Measurements from ENCODE around the gene LLGL2. TPM values are rescaled to one million over a fixed set of nuclear protein-coding genes. Genes with fewer than 3 reads are reported as not detected.

Gene LLGL2
- total and polyA plus RNA-seq, 10 of the 15 experiments (the other 5 are each of a cell fraction or from before 2014, with no cell fraction given), result 0.21 to 9.9 (median 4.5) TPM

DNA sequence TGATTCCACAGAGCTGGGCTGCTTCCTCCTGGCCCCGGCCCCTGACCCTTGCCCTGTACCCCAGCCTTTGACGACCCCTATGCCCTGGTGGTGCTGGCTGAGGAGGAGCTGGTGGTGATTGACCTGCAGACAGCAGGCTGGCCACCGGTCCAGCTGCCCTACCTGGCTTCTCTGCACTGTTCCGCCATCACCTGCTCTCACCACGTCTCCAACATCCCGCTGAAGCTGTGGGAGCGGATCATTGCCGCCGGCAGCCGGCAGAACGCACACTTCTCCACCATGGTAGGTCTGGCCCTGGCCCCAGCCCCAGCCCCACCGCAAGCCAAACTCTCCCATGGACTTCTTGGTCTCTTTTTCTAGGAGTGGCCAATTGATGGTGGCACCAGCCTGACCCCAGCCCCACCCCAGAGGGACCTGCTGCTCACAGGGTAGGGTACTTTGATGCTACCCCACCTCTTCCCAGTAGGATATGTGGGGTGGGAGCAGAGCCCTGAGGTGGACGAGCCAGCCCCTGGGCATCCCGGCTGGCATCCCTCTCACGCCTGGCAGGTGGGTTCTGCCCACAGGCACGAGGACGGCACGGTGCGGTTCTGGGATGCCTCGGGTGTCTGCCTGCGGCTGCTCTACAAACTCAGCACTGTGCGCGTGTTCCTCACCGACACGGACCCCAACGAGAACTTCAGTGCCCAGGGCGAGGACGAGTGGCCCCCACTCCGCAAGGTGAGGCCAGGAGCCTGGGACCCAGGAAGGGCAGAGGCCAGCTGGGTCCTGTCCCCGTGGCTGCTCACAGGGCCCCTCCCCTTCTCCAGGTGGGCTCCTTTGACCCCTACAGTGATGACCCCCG is 43.1 kb downstream of the LLGL2 start (continued):
- TF ChIP-seq, protein P1, sequence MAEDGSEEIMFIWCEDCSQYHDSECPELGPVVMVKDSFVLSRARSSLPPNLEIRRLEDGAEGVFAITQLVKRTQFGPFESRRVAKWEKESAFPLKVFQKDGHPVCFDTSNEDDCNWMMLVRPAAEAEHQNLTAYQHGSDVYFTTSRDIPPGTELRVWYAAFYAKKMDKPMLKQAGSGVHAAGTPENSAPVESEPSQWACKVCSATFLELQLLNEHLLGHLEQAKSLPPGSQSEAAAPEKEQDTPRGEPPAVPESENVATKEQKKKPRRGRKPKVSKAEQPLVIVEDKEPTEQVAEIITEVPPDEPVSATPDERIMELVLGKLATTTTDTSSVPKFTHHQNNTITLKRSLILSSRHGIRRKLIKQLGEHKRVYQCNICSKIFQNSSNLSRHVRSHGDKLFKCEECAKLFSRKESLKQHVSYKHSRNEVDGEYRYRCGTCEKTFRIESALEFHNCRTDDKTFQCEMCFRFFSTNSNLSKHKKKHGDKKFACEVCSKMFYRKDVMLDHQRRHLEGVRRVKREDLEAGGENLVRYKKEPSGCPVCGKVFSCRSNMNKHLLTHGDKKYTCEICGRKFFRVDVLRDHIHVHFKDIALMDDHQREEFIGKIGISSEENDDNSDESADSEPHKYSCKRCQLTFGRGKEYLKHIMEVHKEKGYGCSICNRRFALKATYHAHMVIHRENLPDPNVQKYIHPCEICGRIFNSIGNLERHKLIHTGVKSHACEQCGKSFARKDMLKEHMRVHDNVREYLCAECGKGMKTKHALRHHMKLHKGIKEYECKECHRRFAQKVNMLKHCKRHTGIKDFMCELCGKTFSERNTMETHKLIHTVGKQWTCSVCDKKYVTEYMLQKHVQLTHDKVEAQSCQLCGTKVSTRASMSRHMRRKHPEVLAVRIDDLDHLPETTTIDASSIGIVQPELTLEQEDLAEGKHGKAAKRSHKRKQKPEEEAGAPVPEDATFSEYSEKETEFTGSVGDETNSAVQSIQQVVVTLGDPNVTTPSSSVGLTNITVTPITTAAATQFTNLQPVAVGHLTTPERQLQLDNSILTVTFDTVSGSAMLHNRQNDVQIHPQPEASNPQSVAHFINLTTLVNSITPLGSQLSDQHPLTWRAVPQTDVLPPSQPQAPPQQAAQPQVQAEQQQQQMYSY (CRISPR knock-in tag; IDR thresholded peaks at IDR 0.05), result no peak
- TF ChIP-seq GABPA (IDR thresholded peaks at IDR 0.05; ENCODE audit: low read depth), result no peak
- no peak for TF ChIP-seq SMARCA5 (IDR thresholded peaks at IDR 0.05)

DNA sequence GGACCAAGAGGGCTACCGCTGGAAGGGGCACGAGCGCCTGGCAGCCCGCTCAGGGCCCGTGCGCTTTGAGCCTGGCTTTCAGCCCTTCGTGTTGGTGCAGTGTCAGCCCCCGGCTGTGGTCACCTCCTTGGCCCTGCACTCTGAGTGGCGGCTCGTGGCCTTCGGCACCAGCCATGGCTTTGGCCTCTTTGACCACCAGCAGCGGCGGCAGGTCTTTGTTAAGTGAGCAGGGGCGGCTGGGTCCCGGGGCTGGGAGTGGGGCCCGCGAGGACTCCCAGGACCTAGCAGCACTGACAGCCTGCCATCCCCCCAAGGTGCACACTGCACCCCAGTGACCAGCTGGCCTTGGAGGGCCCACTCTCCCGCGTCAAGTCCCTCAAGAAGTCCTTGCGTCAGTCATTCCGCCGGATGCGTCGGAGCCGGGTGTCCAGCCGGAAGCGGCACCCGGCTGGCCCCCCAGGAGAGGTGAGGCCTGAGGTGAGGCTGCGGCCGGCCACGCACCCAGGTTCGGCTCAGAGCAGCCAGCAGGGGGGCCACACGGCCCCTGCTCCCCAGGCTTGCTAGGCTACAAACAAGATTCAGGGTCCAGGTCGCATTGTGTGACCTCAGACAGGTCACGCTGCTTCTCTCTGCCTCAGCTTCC is 44.7 kb downstream of the LLGL2 start:
- H3K79me2 ChIP-seq (ENCODE audit: control insufficient read depth, insufficient read depth, low read length), result no peaks in the 10 kb centered on the region
- BruUV-seq (replicated peaks), result no TSS peak
- no peaks in the 10 kb centered on the region for H3K27me3 ChIP-seq (replicated peaks in 1 of 2; ENCODE audit: control insufficient read depth in 2 of 2, insufficient read depth in 2 of 2, low read length in 1 of 2)
- POLR2A ChIA-PET, result no interaction called here
- H3K9ac ChIP-seq (ENCODE audit: control insufficient read depth, insufficient read depth, low read length), result no peak overlapping the region
- H2AFZ ChIP-seq (ENCODE audit: control insufficient read depth, low read depth, low read length), result no peak overlapping the region
- FAIRE-seq (no peak), ATAC-seq (no peak), DNase-seq (ENCODE audit: low read depth, low spot score) (no peak)
- H3K4me2 ChIP-seq (ENCODE audit: control insufficient read depth, insufficient read depth), result no peak overlapping the region
- H3K4me3 ChIP-seq, result no peak overlapping the region
- no peaks in the 10 kb centered on the region for H4K20me1 ChIP-seq (ENCODE audit: control insufficient read depth, insufficient read depth)
- H3K4me1 ChIP-seq (ENCODE audit: control insufficient read depth, insufficient read depth, low read length), result peaks cover 21% of the 10 kb centered on the region
- H3K27ac ChIP-seq (ENCODE audit: control insufficient read depth, insufficient read depth), result no peak overlapping the region
- no peaks in the 10 kb centered on the region for H3K36me3 ChIP-seq (ENCODE audit: control insufficient read depth in 2 of 2, insufficient read depth in 2 of 2, low read length in 1 of 2)
- SMC1A ChIA-PET (ENCODE audit: uncharacterized antibody, unreplicated experiment), result no interaction called here
- WGBS (ENCODE audit: insufficient coverage, insufficient replicate concordance, low lambda C conversion rate, missing lambda C conversion rate), result 92% methylated on average over 32 of the region's 35 CpGs
- RAD21 ChIA-PET (ENCODE audit: unreplicated experiment), result no interaction called here
- in situ Hi-C loops (cut with MboI), result no loop called here
- CTCF ChIA-PET, result interaction anchor here (1.5 kb wide), 1 partner anchor 64 kb away, joined by 5 read pairs; the partner anchor contains the start of gene SMIM5
- intact Hi-C loops (cut with micrococcal nuclease; ENCODE audit: unreplicated experiment), result no loop called here
- H3K9me3 ChIP-seq (replicated peaks; ENCODE audit: control insufficient read depth, insufficient read depth, low read length), result no peaks in the 10 kb centered on the region
- no peak for TF ChIP-seq STAT3 (IDR thresholded peaks at IDR 0.05; ENCODE audit: low read depth, low read length)
- no peak for TF ChIP-seq ATF7 (IDR thresholded peaks at IDR 0.05; ENCODE audit: low read depth)
- TF ChIP-seq POLR2AphosphoS2 (IDR thresholded peaks at IDR 0.05; ENCODE audit: low read depth, low read length), result no peak
- TF ChIP-seq JUND (IDR thresholded peaks at IDR 0.05; ENCODE audit: low read depth, low read length), result no peak
- TF ChIP-seq EP300 (IDR thresholded peaks at IDR 0.05; ENCODE audit: borderline replicate concordance in 1 of 2, control insufficient read depth in 1 of 2, low read depth in 2 of 2, low read length in 2 of 2), result no peak
- TF ChIP-seq ZNF207 (IDR thresholded peaks at IDR 0.05; ENCODE audit: borderline replicate concordance), result no peak
- TF ChIP-seq, protein P2, sequence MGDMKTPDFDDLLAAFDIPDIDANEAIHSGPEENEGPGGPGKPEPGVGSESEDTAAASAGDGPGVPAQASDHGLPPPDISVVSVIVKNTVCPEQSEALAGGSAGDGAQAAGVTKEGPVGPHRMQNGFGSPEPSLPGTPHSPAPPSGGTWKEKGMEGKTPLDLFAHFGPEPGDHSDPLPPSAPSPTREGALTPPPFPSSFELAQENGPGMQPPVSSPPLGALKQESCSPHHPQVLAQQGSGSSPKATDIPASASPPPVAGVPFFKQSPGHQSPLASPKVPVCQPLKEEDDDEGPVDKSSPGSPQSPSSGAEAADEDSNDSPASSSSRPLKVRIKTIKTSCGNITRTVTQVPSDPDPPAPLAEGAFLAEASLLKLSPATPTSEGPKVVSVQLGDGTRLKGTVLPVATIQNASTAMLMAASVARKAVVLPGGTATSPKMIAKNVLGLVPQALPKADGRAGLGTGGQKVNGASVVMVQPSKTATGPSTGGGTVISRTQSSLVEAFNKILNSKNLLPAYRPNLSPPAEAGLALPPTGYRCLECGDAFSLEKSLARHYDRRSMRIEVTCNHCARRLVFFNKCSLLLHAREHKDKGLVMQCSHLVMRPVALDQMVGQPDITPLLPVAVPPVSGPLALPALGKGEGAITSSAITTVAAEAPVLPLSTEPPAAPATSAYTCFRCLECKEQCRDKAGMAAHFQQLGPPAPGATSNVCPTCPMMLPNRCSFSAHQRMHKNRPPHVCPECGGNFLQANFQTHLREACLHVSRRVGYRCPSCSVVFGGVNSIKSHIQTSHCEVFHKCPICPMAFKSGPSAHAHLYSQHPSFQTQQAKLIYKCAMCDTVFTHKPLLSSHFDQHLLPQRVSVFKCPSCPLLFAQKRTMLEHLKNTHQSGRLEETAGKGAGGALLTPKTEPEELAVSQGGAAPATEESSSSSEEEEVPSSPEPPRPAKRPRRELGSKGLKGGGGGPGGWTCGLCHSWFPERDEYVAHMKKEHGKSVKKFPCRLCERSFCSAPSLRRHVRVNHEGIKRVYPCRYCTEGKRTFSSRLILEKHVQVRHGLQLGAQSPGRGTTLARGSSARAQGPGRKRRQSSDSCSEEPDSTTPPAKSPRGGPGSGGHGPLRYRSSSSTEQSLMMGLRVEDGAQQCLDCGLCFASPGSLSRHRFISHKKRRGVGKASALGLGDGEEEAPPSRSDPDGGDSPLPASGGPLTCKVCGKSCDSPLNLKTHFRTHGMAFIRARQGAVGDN (IDR thresholded peaks at IDR 0.05), result no peak
- TF ChIP-seq, protein P3, sequence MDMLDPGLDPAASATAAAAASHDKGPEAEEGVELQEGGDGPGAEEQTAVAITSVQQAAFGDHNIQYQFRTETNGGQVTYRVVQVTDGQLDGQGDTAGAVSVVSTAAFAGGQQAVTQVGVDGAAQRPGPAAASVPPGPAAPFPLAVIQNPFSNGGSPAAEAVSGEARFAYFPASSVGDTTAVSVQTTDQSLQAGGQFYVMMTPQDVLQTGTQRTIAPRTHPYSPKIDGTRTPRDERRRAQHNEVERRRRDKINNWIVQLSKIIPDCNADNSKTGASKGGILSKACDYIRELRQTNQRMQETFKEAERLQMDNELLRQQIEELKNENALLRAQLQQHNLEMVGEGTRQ (IDR thresholded peaks at IDR 0.05; ENCODE audit: borderline replicate concordance, low read depth, low read length), result no peak
- no peak for TF ChIP-seq ZNF24 (IDR thresholded peaks at IDR 0.05)
- TF ChIP-seq LARP7 (IDR thresholded peaks at IDR 0.05), result no peak
